ENCODE measurements around the gene PFDN1. TPM values are rescaled to one million over a fixed set of nuclear protein-coding genes. Genes with fewer than 3 reads are reported as not detected.

PFDN1 gene
- total and polyA plus RNA-seq, 10 of the 15 experiments (the other 5 are each of a cell fraction or from before 2014, with no cell fraction given) = 62.9 to 193 (median 102) TPM

DNA sequence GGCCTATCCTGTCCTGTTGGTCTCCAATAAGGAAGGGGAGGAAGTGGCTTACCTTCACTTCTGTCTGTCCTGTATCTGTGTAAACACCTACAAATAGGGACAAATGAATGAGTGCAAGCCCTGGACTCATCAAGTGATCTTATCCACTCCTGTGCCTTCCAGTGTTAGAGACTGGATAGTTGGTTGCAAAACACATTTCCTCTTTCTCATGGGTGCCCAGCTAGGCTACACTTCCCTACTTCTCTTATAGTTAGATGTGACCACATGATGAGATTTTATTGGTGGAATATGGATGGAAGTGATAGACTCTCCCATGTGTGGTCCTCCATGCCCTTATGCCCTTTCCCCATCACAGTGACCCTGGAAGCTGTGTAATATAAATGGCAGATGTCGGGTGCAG, 16.9 kb upstream of the PFDN1 start:
- FAIRE-seq (no peak), ATAC-seq (no peak), DNase-seq (ENCODE audit: low read depth, low spot score) (no peak)
- no peak overlapping the region for H3K27ac ChIP-seq (ENCODE audit: control insufficient read depth, insufficient read depth)
- no TSS peak for BruUV-seq (replicated peaks)
- TF ChIP-seq SPI1 (IDR thresholded peaks at IDR 0.05; ENCODE audit: borderline replicate concordance, insufficient read depth, low read depth, low read length) = 0 out of 2 replicates have a peak, but pooled peaks have one; percentile 13
- TF ChIP-seq MEF2A (IDR thresholded peaks at IDR 0.05; ENCODE audit: insufficient read depth, low read depth, low read length) = no peak
- ChIA-PET SMC1A (ENCODE audit: uncharacterized antibody, unreplicated experiment) (interaction anchor here (0.8 kb wide), 1 partner anchor 44 kb away, joined by 6 read pairs; no protein-coding TSS in a partner anchor), POLR2A (interaction anchor here (0.6 to 0.8 kb wide), 2 partner anchors 12 to 24 kb away, joined by 4 to 8 read pairs; no protein-coding TSS in a partner anchor), CTCF (interaction anchor here (0.8 kb wide), 1 partner anchor 17 kb away, joined by 3 read pairs; the partner anchor contains the start of gene PFDN1), RAD21 (ENCODE audit: unreplicated experiment) (interaction anchor here (1.2 kb wide), 1 partner anchor 76 kb away, joined by 3 read pairs; no protein-coding TSS in a partner anchor)
- no peaks in the 10 kb centered on the region for H3K79me2 ChIP-seq (ENCODE audit: control insufficient read depth, insufficient read depth, low read length)
- no peak overlapping the region for H2AFZ ChIP-seq (ENCODE audit: control insufficient read depth, low read depth, low read length)
- no peaks in the 10 kb centered on the region for H3K4me1 ChIP-seq (ENCODE audit: control insufficient read depth, insufficient read depth, low read length)
- no peak overlapping the region for H3K4me3 ChIP-seq
- WGBS (ENCODE audit: insufficient coverage, insufficient replicate concordance, low lambda C conversion rate, missing lambda C conversion rate) = 100% methylated on average over 1 of the region's 1 CpG
- in situ Hi-C loops (cut with MboI) (no loop called here), intact Hi-C loops (cut with micrococcal nuclease; ENCODE audit: unreplicated experiment) (no loop called here)
- H3K27me3 ChIP-seq (replicated peaks in 1 of 2; ENCODE audit: control insufficient read depth in 2 of 2, insufficient read depth in 2 of 2, low read length in 1 of 2) = no peaks in the 10 kb centered on the region
- no peak overlapping the region for H3K4me2 ChIP-seq (ENCODE audit: control insufficient read depth, insufficient read depth)
- H4K20me1 ChIP-seq (ENCODE audit: control insufficient read depth, insufficient read depth) = no peaks in the 10 kb centered on the region
- no peak overlapping the region for H3K9ac ChIP-seq (ENCODE audit: control insufficient read depth, insufficient read depth, low read length)
- no peaks in the 10 kb centered on the region for H3K36me3 ChIP-seq (ENCODE audit: control insufficient read depth in 2 of 2, insufficient read depth in 2 of 2, low read length in 1 of 2)
- no peaks in the 10 kb centered on the region for H3K9me3 ChIP-seq (replicated peaks; ENCODE audit: control insufficient read depth, insufficient read depth, low read length)

DNA sequence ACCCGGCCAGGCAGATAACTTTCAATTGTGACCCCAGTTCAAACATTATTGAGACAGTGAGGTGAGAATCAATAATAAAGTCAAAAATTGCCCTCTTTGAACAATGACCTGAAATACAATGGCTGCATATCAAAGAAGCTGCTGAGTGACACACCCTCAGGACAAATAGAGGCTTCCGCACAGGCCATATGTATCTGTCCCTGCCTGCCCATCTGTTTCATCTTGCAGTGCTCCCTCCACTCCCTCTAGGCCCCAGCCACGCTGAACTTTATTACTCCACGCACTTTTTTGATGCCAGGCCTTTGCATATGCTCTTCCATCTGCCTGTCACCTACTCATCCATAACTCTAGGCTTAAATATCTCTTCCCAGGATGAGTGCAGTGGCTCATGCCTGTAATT, 15.9 kb upstream of the PFDN1 start:
- in situ Hi-C loops (cut with MboI) (no loop called here), intact Hi-C loops (cut with micrococcal nuclease; ENCODE audit: unreplicated experiment) (no loop called here)
- no peak for FAIRE-seq
- Histone ChIP-seq H3K4me1 (ENCODE audit: control insufficient read depth, insufficient read depth, low read length) (no peaks in the 10 kb centered on the region), H3K4me2 (ENCODE audit: control insufficient read depth, insufficient read depth) (no peak overlapping the region), H2AFZ (ENCODE audit: control insufficient read depth, low read depth, low read length) (no peak overlapping the region), H4K20me1 (ENCODE audit: control insufficient read depth, insufficient read depth) (no peaks in the 10 kb centered on the region), H3K27me3 (replicated peaks in 1 of 2; ENCODE audit: control insufficient read depth in 2 of 2, insufficient read depth in 2 of 2, low read length in 1 of 2) (no peaks in the 10 kb centered on the region), H3K36me3 (ENCODE audit: control insufficient read depth in 2 of 2, insufficient read depth in 2 of 2, low read length in 1 of 2) (no peaks in the 10 kb centered on the region), H3K9me3 (replicated peaks; ENCODE audit: control insufficient read depth, insufficient read depth, low read length) (no peaks in the 10 kb centered on the region), H3K79me2 (ENCODE audit: control insufficient read depth, insufficient read depth, low read length) (no peaks in the 10 kb centered on the region), H3K4me3 (no peak overlapping the region), H3K9ac (ENCODE audit: control insufficient read depth, insufficient read depth, low read length) (no peak overlapping the region), H3K27ac (ENCODE audit: control insufficient read depth, insufficient read depth) (no peak overlapping the region)
- 75% methylated on average over 4 of the region's 4 CpGs for WGBS (ENCODE audit: insufficient coverage, insufficient replicate concordance, low lambda C conversion rate, missing lambda C conversion rate)
- no TSS peak for BruUV-seq (replicated peaks)
- SMC1A ChIA-PET (ENCODE audit: uncharacterized antibody, unreplicated experiment) = no interaction called here
- no peak for ATAC-seq
- CTCF ChIA-PET = interaction anchor here (0.7 kb wide), 1 partner anchor 21 kb away, joined by 3 read pairs; no protein-coding TSS in a partner anchor
- DNase-seq (ENCODE audit: low read depth, low spot score) = no peak
- POLR2A ChIA-PET = no interaction called here
- RAD21 ChIA-PET (ENCODE audit: unreplicated experiment) = no interaction called here
- TF ChIP-seq, protein P1, sequence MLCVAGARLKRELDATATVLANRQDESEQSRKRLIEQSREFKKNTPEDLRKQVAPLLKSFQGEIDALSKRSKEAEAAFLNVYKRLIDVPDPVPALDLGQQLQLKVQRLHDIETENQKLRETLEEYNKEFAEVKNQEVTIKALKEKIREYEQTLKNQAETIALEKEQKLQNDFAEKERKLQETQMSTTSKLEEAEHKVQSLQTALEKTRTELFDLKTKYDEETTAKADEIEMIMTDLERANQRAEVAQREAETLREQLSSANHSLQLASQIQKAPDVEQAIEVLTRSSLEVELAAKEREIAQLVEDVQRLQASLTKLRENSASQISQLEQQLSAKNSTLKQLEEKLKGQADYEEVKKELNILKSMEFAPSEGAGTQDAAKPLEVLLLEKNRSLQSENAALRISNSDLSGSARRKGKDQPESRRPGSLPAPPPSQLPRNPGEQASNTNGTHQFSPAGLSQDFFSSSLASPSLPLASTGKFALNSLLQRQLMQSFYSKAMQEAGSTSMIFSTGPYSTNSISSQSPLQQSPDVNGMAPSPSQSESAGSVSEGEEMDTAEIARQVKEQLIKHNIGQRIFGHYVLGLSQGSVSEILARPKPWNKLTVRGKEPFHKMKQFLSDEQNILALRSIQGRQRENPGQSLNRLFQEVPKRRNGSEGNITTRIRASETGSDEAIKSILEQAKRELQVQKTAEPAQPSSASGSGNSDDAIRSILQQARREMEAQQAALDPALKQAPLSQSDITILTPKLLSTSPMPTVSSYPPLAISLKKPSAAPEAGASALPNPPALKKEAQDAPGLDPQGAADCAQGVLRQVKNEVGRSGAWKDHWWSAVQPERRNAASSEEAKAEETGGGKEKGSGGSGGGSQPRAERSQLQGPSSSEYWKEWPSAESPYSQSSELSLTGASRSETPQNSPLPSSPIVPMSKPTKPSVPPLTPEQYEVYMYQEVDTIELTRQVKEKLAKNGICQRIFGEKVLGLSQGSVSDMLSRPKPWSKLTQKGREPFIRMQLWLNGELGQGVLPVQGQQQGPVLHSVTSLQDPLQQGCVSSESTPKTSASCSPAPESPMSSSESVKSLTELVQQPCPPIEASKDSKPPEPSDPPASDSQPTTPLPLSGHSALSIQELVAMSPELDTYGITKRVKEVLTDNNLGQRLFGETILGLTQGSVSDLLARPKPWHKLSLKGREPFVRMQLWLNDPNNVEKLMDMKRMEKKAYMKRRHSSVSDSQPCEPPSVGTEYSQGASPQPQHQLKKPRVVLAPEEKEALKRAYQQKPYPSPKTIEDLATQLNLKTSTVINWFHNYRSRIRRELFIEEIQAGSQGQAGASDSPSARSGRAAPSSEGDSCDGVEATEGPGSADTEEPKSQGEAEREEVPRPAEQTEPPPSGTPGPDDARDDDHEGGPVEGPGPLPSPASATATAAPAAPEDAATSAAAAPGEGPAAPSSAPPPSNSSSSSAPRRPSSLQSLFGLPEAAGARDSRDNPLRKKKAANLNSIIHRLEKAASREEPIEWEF (IDR thresholded peaks at IDR 0.05; ENCODE audit: insufficient replicate concordance, low read depth, low read length) = no peak
- TF ChIP-seq SIN3A (IDR thresholded peaks at IDR 0.05; ENCODE audit: low read depth, low read length) (no peak), RUNX3 (IDR thresholded peaks at IDR 0.05; ENCODE audit: low read length) (no peak), RAD51 (IDR thresholded peaks at IDR 0.05) (no peak), ATF7 (IDR thresholded peaks at IDR 0.05; ENCODE audit: low read depth) (no peak), NFYA (IDR thresholded peaks at IDR 0.05; ENCODE audit: borderline replicate concordance, low read depth, low read length) (no peak), CHD4 (IDR thresholded peaks at IDR 0.05) (no peak)
- TF ChIP-seq, protein P2, sequence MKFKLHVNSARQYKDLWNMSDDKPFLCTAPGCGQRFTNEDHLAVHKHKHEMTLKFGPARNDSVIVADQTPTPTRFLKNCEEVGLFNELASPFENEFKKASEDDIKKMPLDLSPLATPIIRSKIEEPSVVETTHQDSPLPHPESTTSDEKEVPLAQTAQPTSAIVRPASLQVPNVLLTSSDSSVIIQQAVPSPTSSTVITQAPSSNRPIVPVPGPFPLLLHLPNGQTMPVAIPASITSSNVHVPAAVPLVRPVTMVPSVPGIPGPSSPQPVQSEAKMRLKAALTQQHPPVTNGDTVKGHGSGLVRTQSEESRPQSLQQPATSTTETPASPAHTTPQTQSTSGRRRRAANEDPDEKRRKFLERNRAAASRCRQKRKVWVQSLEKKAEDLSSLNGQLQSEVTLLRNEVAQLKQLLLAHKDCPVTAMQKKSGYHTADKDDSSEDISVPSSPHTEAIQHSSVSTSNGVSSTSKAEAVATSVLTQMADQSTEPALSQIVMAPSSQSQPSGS (IDR thresholded peaks at IDR 0.05; ENCODE audit: low read length) = no peak
